Omental fat pad (tissue), 4 donors: ENCODE results near the gene KCNJ2. TPM values are rescaled to one million over a fixed set of nuclear protein-coding genes. Genes with fewer than 3 reads are reported as not detected.

ENCODE experiments used
- ATAC-seq: fragments of 150-250 bp; one replicate; pipeline ENCODE4 v1.9.1; 2016; ENCODE audit warnings: mild to moderate bottlenecking, moderate library complexity; ENCODE audit not compliant: low FRiP score
- DNase-seq: peaks from one replicate; pipeline ENCODE4 v3.0.0-alpha.2; 2019; ENCODE audit warnings: low spot score
- total RNA-seq, 4 donors: library from RNA; depleted of rRNA; stranded (reverse); fragments of >200 nt; gene quantifications; one replicate each; pipeline ENCODE4 v1.1.0, GENCODE V29; 2016
- TF ChIP-seq, protein P1 (sequence below), 3 donors: fragments of 450-650 bp; IDR thresholded peaks; one replicate each; pipeline ENCODE4 v1.5.1; 2016 to 2017; ENCODE audit warnings: antibody characterized with exemption in 3 of 3, mild to moderate bottlenecking in 3 of 3, moderate library complexity in 2 of 3

Gene KCNJ2
- total RNA-seq = 1 to 10 TPM; 1.9 to 9.5 (median 4.2) TPM

DNA sequence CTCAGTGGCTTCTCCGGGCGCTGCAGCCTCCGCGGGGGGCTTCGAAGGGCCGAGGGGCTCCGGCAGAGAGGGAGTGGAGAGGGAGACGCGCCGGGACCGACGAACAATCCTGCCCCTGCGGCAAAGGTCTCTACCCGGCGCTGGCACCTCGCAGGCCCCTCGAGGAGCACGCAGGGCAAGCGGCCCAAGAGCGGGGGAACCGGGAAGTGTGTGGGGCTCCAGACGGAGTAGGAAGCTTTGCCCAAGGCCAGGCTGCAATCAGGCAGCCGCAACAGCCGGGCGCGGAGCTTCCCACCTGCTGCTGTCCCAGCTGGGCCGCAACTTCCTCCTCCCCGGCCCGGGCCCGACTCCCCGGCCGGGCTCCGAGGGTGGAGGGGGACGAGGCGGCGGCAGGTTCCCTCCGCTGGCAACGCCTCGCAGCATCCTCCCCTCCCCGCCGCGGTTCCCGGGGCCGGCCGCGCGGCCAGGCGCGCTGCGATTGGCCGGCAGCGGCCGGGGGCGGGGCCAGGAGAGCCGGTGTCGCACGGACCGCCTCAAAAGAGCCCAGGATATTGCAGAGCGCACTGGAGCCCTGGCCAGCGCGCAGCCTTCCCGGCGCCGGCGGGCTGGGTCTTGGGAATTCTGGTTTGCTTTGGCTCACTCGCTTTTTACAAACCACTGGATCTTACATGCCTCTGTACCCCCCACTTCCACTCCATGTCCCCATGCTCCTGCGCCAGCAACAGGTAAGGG lies at the start of gene KCNJ2:
Gene KCNJ2 (plus strand): TSS at position 556 of the 732 bp plus-strand sequence. CDS start 5,508 bp downstream, outside the sequence.
- TF ChIP-seq, protein P1, sequence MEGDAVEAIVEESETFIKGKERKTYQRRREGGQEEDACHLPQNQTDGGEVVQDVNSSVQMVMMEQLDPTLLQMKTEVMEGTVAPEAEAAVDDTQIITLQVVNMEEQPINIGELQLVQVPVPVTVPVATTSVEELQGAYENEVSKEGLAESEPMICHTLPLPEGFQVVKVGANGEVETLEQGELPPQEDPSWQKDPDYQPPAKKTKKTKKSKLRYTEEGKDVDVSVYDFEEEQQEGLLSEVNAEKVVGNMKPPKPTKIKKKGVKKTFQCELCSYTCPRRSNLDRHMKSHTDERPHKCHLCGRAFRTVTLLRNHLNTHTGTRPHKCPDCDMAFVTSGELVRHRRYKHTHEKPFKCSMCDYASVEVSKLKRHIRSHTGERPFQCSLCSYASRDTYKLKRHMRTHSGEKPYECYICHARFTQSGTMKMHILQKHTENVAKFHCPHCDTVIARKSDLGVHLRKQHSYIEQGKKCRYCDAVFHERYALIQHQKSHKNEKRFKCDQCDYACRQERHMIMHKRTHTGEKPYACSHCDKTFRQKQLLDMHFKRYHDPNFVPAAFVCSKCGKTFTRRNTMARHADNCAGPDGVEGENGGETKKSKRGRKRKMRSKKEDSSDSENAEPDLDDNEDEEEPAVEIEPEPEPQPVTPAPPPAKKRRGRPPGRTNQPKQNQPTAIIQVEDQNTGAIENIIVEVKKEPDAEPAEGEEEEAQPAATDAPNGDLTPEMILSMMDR (IDR thresholded peaks at IDR 0.05) = no peak
- ATAC-seq (peak; percentile 98), DNase-seq (peak; percentile 32)

DNA sequence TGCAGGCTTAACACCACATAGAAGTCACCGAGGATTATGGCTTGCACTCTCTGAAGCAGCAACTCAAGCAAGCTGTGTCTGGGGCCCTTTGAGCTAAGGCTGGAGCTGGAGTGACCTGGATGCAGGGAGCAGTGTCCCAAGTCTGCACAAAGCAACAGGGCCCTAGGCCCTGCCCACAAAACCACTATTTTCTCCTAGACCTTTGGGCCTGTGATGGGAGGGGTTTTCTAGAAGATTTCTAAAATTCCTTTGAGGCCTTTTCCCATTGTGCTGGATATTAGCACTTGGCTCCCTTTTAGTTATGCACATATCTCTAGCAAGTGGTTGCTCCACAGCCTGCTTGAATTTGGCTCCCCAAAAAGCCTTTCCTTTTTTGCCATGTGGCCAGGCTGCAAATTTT lies 49.8 kb upstream of the KCNJ2 start:
- no peak for ATAC-seq
- no peak for DNase-seq
- TF ChIP-seq, protein P1 (IDR thresholded peaks at IDR 0.05) = no peak

DNA sequence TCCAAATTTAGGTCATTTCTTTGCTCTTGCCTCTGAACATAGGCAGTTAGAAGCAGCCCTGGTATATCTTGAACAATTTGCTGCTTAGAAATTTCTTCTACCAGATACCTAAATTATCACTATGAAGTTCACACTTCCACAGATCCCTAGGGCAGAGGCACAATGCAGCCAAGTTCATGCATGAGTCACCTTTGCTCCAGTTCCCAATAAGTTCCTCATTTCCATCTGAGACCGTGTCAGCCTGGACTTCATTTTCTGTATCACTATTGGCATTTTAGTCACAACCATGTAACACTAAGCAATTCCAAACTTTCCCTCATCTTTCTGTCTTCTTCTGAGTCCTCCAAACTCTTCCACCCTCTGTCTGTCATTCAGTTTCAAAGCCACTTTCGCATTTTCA lies 49.3 kb upstream of the KCNJ2 start:
- ATAC-seq = no peak
- TF ChIP-seq, protein P1 (IDR thresholded peaks at IDR 0.05) = no peak
- no peak for DNase-seq

DNA sequence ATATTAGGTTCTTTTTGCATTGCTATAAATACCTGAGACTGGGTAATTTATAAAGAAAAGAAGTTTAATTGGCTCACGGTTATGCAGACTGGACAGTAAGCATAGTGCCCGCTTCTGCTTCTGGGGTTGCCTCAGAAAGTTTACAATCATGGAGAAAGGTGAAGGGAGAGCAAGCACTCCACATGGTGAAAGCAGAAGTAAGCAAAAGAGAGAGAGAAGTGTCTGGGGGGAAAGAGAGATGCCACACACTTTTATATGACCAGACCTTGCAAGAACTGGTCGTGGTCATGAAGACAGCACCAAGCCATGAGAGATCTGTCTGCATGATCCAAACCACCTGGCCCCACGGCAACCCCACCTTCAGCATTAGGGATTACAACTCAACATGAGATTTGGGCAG lies 48.9 kb upstream of the KCNJ2 start:
- ATAC-seq (no peak), DNase-seq (no peak)
- TF ChIP-seq, protein P1 (IDR thresholded peaks at IDR 0.05) = no peak

DNA sequence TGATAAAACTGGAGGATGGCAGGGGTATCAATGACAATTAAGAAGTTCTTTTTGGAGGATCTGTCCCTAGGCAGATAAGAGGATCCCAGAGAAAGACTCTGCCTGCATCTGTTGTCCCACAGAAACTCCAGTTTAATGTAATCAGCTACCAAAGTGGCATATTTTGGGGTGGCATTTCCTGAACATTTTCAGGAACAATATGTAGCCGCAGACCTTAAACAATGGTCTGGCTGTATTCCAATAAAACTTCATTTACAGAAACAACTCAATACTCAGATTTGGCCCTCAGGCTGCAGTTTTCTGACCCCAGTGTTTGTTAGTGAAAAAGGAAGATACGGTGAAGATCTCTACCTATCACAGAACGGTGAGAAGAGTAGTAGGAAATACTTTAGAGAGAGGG lies 48.2 kb upstream of the KCNJ2 start:
- DNase-seq (no peak), ATAC-seq (no peak)

DNA sequence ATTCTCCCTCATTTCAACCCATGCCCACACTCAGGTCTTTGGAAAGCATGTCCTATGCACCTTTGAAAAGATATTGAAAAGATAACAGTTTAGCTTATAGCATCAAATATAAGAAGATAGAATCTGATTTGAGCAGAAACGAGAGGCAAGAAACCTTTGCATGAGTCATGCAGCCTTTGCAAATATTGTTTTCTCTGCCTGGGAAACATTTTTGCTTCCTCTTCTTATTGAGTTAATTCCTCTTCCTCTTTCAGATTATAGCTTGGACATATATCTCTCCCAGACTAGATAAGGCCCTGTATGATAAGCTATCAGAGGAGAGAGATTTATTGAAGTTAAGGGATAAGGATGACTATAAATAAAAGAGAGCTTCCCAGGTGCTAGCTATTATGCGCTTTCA lies 46.1 kb upstream of the KCNJ2 start:
- no peak for DNase-seq
- ATAC-seq = no peak
- TF ChIP-seq, protein P1 (IDR thresholded peaks at IDR 0.05) = no peak

More for the DNA sequence above, 48.2 kb upstream of the KCNJ2 start:
- TF ChIP-seq, protein P1 (IDR thresholded peaks at IDR 0.05) = no peak

DNA sequence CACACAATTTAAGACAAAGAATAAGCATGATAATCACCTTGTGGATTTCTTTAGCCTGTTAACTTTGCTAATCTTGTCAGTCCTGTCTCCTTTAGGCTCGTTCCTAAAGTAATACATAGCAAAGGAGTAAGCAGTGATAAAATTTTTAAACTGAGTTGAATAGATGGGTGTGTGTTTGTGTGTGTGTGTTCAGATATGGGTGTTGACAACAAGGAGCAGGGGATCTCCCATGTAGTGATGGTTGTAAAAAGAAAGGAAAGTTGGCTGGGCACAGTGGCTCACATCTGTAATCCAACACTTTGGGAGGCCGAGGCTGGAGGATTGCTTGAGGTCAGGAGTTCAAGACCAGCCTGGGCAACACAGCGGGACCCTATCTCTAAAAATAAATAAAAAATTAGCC lies 44.6 kb upstream of the KCNJ2 start:
- DNase-seq (no peak), ATAC-seq (no peak)
- TF ChIP-seq, protein P1 (IDR thresholded peaks at IDR 0.05) = no peak
